HG03097 (cell line): ENCODE results near the gene SPAG8.

ENCODE experiments used
- ATAC-seq: cut with Tn5 transposase; IDR thresholded peaks from one replicate; pipeline ENCODE4 v1.9.1; 2021; ENCODE audit not compliant: unreplicated experiment, low FRiP score

The SPAG8 gene

DNA sequence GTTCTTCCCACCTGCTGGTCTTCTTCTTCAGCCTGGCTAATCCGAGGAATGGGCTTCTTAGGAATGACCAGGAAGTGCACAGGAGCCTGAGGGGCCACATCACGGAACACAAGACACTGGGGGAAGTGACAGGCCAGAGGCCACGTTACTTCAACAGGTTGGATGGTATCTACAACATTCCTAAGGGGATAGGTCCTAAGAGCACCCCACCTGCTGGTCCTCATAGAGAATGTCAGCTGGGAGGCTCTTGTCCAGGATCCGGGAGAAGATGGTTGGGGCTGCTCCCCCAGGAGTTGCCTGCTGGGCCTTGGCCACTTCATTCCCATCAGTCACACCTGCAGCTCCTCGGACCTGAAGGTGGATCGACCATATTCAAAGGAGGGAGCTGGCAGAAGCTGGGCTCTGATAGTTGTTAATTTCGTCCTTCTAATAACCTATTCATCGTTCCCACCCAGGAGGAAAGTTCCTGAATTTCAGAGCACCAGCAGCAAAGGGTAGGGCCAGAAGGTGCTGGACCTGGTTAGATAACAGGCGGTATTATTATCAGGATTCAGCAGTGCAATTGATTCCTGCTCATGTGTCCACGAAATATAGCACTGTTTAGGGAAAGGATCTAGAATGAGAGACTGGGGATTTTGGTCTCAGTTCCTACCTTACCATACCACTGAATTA is 1.5 kb upstream of the SPAG8 start:
- ATAC-seq, result no peak

DNA sequence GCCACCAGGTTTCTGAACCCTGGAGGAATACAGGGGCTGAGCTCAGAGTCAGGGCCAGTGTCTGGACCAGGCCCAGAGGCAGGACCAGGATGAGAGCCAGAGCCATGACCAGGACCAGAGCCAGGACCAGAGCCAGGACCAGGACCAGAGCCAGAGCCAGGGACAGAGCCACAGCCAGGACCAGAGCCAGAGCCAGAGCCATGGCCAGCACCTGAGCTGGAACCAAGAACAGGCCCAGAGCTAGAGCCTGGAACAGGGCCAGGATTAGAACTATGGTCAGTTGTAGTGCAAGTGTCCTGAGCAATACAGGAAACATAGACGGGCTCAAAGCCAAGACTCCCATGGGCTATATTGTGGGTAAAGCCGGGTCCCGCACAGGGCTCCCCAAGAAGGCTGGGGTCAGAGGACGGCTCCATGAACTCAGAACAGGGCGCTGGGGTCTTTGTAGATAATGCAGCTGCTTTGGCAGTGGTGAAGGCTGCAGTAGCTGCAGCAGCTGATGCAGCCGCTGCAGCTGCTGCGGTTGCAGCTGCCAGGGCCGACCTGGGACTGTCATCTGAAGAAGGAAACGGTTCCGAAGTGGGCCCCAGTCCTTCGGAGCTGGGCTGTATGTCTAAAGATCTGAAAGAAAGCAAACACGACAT is 559 bp downstream of the SPAG8 start:
- no peak for ATAC-seq

- ATAC-seq, result no peak
Measured at GRCh38 chr9:35810122-35810521, 1.9 kb downstream of the SPAG8 start.

DNA sequence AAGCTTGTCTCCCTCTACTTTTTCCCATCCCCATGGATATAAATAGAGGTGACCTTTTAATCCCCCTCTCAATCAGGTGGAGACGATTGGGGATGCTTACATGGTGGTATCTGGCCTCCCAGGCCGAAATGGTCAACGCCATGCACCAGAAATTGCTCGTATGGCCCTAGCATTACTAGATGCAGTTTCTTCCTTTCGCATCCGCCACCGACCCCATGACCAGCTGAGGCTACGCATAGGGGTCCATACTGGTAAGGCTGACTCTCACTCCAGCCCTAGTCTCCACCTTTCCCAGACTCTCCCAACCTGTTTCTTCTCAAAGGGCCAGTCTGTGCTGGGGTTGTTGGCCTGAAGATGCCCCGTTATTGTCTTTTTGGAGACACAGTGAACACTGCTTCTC is 3.6 kb downstream of the SPAG8 start:
- ATAC-seq, result no peak

DNA sequence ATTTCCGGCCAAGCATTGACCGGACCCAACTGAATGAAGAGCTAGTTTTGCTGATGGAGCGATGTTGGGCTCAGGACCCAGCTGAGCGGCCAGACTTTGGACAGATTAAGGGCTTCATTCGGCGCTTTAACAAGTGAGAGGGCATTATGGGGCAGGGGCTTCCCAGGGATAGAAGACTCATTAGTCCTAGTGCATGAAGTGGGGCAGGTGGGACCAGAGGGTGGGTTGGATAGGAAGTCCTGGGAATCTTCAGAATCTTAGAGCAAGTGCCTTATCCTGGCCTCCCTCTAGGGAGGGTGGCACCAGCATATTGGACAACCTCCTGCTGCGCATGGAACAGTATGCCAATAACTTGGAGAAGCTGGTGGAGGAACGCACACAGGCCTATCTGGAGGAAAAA is 6.0 kb downstream of the SPAG8 start:
- no peak for ATAC-seq

GRCh38 chr9:35801328-35802128 is 10.5 kb downstream of the SPAG8 start:
- ATAC-seq, result no peak

GRCh38 chr9:35800530-35800929 is 11.5 kb downstream of the SPAG8 start:
- ATAC-seq, result no peak

DNA sequence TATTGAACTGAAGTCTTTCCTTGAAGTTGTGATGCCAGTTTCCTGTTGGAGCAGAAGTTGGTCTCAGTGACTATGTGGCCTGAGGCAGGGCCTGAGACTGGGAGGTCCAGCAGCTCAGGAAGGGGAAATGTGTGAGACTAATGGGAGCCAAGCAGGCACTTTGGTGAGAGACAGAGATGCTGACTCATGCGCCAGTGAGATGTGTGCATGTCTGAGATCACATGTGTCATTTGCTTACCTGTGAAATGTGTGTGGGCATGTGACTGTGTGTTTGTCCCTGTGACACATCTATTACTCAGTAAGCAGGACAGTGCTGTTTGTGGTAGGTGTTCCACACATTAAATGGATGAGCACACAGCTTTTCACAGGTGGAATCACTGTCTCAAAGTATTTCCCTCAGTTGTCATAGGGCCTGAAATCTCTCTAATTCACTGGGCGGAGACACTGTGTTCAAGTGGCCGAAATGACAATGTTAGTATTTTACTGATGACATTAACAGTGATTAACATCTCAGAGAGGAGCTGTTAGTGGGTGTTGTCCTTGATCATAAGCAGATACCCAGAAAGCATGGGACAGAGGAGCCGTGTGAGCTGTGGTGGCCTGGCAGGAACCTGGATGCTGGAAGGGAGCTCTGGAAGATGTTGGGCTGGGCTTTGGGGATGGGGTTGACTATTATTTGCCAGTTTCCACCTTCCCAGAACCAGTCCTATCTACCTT is 13.2 kb downstream of the SPAG8 start:
- no peak for ATAC-seq

DNA sequence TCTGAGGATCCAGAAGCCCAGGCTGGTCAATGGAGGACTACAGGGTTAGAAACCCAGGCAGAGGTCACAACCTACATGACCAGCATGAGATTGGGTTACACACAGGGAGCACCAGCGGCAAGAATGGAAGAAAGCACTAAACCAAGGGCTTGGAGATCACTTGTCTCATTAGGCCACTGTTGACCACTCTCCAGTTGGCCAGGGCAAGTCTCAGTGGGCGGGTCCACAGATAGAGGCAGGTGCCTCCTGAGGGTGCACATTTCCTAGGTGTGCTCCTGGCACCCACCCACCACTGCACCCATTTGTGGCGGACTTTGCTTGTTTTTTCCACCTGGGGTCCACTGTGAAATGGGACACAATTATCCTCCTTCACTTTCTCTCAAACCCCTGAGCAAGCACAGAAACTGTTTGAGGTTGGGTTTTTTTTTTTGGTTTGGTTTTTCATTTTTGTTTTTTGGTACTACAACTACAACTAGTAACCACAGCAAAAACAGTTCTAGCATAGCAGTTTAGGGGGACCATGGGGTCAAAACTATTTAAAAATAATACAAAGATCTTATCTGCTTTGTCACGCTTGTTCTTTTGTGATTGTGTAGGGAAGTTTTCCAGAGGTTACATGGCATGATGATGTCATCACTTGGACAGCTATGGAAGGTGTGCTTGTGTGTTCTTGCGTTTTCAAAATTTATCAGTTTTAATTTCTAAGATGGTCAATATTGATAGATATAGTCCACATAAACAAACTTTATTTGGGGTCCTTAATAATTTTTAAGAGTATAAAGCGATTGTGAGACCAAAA is 14.6 kb downstream of the SPAG8 start:
- ATAC-seq, result no peak

GRCh38 chr9:35795695-35796094 is 16.4 kb downstream of the SPAG8 start:
- no peak for ATAC-seq

DNA sequence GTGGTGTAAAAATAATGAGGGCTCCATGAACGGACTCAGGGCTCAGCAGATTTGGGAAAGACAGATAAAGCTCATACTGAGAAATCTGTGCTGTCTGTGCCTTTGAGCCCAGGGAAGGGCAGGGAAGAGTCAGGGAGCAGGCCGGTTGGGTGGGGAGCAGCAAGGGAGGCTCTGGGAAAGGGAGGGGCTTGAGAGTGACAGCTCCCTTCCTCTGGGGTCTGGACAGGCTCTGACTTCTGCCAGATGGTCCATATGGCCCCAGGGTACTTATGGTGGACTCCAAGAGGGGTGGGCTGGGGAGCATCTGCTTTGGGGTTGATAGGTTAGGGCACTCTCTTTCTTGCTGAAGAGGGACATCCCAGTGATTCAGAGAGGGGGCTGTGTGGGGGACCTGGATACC is 18.6 kb downstream of the SPAG8 start:
- no peak for ATAC-seq

DNA sequence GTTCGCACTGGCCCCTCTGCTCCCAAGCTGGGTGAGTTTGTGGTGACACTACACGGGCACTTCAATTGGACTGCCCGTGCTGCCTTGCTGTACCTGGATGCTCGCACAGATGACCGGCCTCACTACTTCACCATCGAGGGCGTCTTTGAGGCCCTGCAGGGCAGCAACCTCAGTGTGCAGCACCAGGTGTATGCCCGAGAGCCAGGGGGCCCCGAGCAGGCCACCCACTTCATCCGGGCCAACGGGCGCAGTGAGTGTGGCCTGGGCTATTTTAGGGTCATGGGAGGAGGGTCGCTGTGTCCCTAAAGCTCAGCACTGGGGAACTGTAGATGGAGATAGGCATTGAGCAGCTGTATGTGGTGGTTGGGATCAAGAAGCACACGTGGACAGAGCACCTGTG is 19.2 kb downstream of the SPAG8 start:
- ATAC-seq, result no peak

- no peak for ATAC-seq
Measured at GRCh38 chr9:35792024-35792813, 19.8 kb downstream of the SPAG8 start.

DNA sequence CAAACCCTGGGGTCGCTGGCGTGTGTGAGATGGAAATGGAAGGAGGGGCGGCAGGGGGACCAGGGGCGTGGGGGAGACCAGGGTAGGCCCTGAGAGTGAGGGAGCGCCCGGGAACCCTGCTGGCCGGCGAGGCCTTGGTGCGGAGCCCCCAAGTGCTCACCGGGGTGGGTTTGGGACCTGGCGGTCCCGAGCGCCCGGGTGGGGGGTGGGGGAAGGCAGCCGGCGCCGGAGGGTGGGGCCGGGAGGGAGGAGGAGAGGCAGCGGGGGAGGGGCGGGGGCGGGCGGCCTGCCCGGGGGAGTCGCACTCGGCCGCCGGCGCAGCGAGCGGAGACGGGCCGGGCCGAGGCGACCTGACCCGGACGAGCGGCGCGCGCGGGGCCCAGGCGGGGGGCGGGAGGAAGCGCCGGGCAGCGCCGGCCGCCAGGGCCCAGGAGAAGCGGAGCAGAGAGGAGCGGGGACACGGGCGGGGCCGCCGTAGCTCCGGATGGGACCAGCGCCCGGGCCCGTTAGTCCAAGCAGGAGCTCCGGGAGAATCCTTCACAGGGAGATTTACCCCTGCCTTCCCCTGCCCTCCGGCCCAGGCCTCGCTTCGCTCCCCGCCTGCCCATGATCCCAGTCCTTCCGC is 20.7 kb downstream of the SPAG8 start, which contains the start of gene NPR2:
NPR2 (plus strand) TSS at position 295 of the 625 bp plus-strand sequence. CDS start 818 bp downstream, outside the sequence.
- no peak for ATAC-seq

DNA sequence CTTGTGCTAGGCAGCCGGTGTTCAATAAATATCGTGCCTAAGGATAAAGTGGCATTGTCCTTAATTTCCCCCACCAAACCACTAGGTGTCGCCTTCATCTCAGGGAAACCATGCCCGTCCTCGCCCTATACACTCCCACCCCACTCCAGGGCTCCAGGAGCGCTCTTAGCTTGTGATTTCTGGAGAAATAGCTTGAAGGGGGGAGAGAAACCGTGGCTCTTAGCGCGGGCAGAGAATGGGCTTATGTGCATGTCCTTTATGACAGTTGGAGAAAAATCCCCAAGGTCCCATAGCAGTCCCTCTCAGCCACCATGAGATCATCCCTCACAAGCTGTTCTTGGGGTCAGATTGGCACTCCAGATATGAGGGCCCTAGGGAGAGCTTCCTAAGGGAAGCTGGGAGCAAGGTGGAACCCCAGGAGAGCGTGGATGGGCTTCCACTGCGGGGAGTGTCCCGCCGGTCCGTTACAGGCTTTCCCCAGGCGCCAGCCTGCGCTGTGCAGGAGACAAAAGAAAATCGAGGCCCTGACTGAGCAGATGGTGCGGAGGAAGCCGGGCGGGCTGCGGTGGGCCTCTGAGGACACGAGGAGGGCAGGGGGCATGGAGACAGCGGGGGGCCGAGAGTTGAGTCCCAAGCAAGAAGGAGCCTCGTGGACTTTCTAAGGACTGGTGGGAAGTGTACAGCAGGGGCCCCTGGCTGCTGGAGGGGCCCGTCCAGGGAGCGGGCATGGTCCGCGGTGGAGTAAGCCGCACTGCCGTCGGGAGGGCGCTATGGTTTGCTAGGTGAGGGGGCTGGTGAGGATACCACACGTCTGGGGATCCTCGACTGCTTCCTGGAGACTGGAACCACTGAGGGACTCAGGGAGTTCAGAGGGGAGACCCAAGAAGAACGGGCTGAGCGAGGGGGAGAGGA is 21.4 kb downstream of the SPAG8 start:
- no peak for ATAC-seq

DNA sequence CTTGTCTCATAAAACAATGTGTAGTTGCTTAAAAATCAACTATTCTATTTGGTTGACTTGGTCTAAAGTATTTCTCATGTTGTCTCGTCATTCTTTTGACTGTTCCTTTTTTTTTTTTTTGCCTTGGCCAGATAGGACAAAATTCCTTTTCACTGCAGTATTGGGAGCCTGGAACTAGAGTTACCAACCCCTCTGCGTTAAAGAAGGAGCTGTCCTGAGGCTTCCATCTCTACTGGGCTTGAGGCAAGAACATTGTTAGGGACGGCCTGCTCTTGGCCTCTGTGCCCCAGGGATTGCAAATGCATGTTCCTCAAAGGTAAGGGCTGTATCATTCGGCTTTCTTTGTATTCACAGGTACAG is 22.1 kb downstream of the SPAG8 start:
- no peak for ATAC-seq

DNA sequence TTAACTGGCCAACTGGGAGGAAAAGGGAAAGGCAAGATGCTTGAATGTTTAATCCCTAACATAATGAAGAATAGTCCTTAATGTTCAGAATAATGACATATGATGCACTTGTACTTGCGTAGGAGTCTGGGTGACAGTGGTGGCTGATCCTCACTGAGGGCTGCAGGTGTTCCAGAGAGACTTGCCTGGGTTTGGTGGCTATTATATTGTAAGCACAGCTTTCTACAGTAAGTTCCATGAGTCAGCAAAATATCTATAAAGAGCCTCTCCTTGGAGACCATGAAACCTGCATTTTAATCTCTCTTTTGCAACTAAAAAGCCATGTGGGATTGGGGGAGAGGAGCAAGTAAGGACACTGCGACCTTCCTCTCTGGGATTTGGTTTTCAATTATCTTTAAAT is 22.5 kb downstream of the SPAG8 start:
- ATAC-seq, result no peak

DNA sequence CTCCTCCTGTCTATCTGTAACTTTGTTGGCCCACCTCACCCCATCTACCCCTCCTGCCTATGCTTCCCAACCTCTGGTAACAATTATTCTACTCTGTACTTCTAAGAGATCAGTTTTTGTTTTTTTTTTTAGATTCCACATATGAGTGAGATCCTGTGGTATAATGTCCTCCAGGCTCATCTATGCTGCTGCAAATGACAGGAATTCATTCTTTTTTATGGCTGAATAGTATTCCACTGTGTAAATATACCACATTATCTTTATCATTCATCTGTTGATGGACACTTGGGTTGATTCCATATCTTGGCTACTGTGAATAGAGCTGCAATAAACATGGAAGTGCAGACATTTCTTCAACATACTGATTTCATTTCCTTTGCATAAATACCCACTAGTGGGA is 28.6 kb downstream of the SPAG8 start:
- no peak for ATAC-seq
